ENCODE results near the gene CCDC88C. TPM values are rescaled to one million over a fixed set of nuclear protein-coding genes. Genes with fewer than 3 reads are reported as not detected.

CCDC88C gene
- total RNA-seq, 1 donor from 2014 or later: 68.0 TPM

- H3K27me3 Mint-ChIP-seq (ENCODE audit: unreplicated experiment): no peaks in the 10 kb centered on the region
- TF ChIP-seq CTCF (IDR thresholded peaks at IDR 0.05; ENCODE audit: partially characterized antibody, unreplicated experiment): no peak
- H3K9me3 Mint-ChIP-seq (ENCODE audit: unreplicated experiment): peaks cover 3% of the 10 kb centered on the region
- peaks cover 14% of the 10 kb centered on the region for H3K36me3 Mint-ChIP-seq (ENCODE audit: unreplicated experiment)
- H3K4me1 Mint-ChIP-seq (ENCODE audit: low read depth, unreplicated experiment): no peaks in the 10 kb centered on the region
- H3K4me3 Mint-ChIP-seq (ENCODE audit: unreplicated experiment): no peak overlapping the region
- no peak for DNase-seq
- no peak overlapping the region for H3K27ac Mint-ChIP-seq (ENCODE audit: unreplicated experiment)
Observed at GRCh38 chr14:91303924-91304229, 113.7 kb downstream of the CCDC88C start.

GRCh38 chr14:91303091-91303923 is 114.3 kb downstream of the CCDC88C start:
- no peak overlapping the region for H3K27ac Mint-ChIP-seq (ENCODE audit: unreplicated experiment)
- H3K9me3 Mint-ChIP-seq (ENCODE audit: unreplicated experiment): peaks cover 3% of the 10 kb centered on the region
- no peaks in the 10 kb centered on the region for H3K4me1 Mint-ChIP-seq (ENCODE audit: low read depth, unreplicated experiment)
- no peaks in the 10 kb centered on the region for H3K27me3 Mint-ChIP-seq (ENCODE audit: unreplicated experiment)
- TF ChIP-seq CTCF (IDR thresholded peaks at IDR 0.05; ENCODE audit: partially characterized antibody, unreplicated experiment): no peak
- no peak overlapping the region for H3K4me3 Mint-ChIP-seq (ENCODE audit: unreplicated experiment)
- H3K36me3 Mint-ChIP-seq (ENCODE audit: unreplicated experiment): peaks cover 12% of the 10 kb centered on the region
- DNase-seq: peak; percentile 59

GRCh38 chr14:91302391-91302790 is 115.2 kb downstream of the CCDC88C start:
- no peak overlapping the region for H3K27ac Mint-ChIP-seq (ENCODE audit: unreplicated experiment)
- H3K36me3 Mint-ChIP-seq (ENCODE audit: unreplicated experiment): peaks cover 9% of the 10 kb centered on the region
- no peak for TF ChIP-seq CTCF (IDR thresholded peaks at IDR 0.05; ENCODE audit: partially characterized antibody, unreplicated experiment)
- H3K9me3 Mint-ChIP-seq (ENCODE audit: unreplicated experiment): peaks cover 4% of the 10 kb centered on the region
- no peak for DNase-seq
- H3K4me3 Mint-ChIP-seq (ENCODE audit: unreplicated experiment): no peak overlapping the region
- peaks cover 2% of the 10 kb centered on the region for H3K27me3 Mint-ChIP-seq (ENCODE audit: unreplicated experiment)
- H3K4me1 Mint-ChIP-seq (ENCODE audit: low read depth, unreplicated experiment): no peaks in the 10 kb centered on the region

GRCh38 chr14:91300957-91301356 is 116.7 kb downstream of the CCDC88C start:
- Mint-ChIP-seq H3K4me1 (ENCODE audit: low read depth, unreplicated experiment) (no peaks in the 10 kb centered on the region), H3K27me3 (ENCODE audit: unreplicated experiment) (peaks cover 4% of the 10 kb centered on the region), H3K36me3 (ENCODE audit: unreplicated experiment) (peaks cover 5% of the 10 kb centered on the region), H3K9me3 (ENCODE audit: unreplicated experiment) (peaks cover 6% of the 10 kb centered on the region), H3K4me3 (ENCODE audit: unreplicated experiment) (no peak overlapping the region), H3K27ac (ENCODE audit: unreplicated experiment) (no peak overlapping the region)
- no peak for TF ChIP-seq CTCF (IDR thresholded peaks at IDR 0.05; ENCODE audit: partially characterized antibody, unreplicated experiment)
- DNase-seq: no peak

- no peak for DNase-seq
- Mint-ChIP-seq H3K27ac (ENCODE audit: unreplicated experiment) (no peak overlapping the region), H3K4me1 (ENCODE audit: low read depth, unreplicated experiment) (no peaks in the 10 kb centered on the region), H3K4me3 (ENCODE audit: unreplicated experiment) (no peak overlapping the region), H3K27me3 (ENCODE audit: unreplicated experiment) (peaks cover 4% of the 10 kb centered on the region), H3K9me3 (ENCODE audit: unreplicated experiment) (peaks cover 6% of the 10 kb centered on the region), H3K36me3 (ENCODE audit: unreplicated experiment) (peaks cover 5% of the 10 kb centered on the region)
- TF ChIP-seq CTCF (IDR thresholded peaks at IDR 0.05; ENCODE audit: partially characterized antibody, unreplicated experiment): no peak
Observed at GRCh38 chr14:91300283-91300895, 117.2 kb downstream of the CCDC88C start.

All from glutamatergic neuron (in vitro differentiated cells).